Sigmoid colon (tissue), 4 donors: Measurements from ENCODE around the gene TNIK.

Source experiments
- POLR2AphosphoS5 ChIP-seq, 4 donors: sonication (generic); formaldehyde crosslinking; IDR thresholded peaks; one replicate each; pipeline ENCODE4 v1.6.1; 2017; ENCODE audit warnings: antibody characterized with exemption in 4 of 4
- TF ChIP-seq, protein P1 (sequence below), 4 experiments: fragments of 450-650 bp in 3 of 4; fragments of 200-600 bp in 1 of 4; IDR thresholded peaks; one replicate each; pipeline ENCODE4 v1.5.1; 2016 to 2019; ENCODE audit warnings: antibody characterized with exemption in 4 of 4, mild to moderate bottlenecking in 3 of 4, moderate library complexity in 2 of 4

DNA sequence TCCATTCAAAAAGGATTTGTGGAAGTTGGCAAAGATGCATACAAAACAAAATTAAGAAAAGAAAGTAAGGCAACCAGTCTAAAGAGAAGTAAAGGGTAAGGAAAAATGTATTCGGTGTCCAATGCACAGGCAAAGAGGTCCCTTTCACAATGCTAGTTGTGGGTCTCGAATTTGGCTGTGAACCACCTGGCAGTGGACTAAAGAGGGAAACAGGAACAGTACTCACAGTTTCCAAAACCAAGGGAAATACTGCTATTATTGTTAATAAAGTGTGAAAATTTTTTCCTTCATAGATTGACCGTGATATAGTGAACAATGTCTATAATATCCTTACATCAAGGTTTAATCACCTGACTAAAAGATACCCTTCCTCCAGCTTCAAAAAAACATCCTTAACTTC is 57.9 kb downstream of the TNIK start:
- TF ChIP-seq, protein P1, sequence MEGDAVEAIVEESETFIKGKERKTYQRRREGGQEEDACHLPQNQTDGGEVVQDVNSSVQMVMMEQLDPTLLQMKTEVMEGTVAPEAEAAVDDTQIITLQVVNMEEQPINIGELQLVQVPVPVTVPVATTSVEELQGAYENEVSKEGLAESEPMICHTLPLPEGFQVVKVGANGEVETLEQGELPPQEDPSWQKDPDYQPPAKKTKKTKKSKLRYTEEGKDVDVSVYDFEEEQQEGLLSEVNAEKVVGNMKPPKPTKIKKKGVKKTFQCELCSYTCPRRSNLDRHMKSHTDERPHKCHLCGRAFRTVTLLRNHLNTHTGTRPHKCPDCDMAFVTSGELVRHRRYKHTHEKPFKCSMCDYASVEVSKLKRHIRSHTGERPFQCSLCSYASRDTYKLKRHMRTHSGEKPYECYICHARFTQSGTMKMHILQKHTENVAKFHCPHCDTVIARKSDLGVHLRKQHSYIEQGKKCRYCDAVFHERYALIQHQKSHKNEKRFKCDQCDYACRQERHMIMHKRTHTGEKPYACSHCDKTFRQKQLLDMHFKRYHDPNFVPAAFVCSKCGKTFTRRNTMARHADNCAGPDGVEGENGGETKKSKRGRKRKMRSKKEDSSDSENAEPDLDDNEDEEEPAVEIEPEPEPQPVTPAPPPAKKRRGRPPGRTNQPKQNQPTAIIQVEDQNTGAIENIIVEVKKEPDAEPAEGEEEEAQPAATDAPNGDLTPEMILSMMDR (IDR thresholded peaks at IDR 0.05): no peak
- TF ChIP-seq POLR2AphosphoS5 (IDR thresholded peaks at IDR 0.05): no peak
